ENCODE measurements around the gene KLRD1. TPM values are rescaled to one million over a fixed set of nuclear protein-coding genes. Genes with fewer than 3 reads are reported as not detected.
"Not testable (repeated sequence)": the region's sequence is repeated elsewhere in the genome, so short reads cannot be mapped to it uniquely, and the experiment has no call there.

Gene KLRD1
- polyA plus RNA-seq, 1 of the 3 experiments (the other 2 are of a cell fraction): not detected

- TF ChIP-seq IRF3 (IDR thresholded peaks at IDR 0.05; ENCODE audit: low read depth, low read length) (no peak), ELF1 (IDR thresholded peaks at IDR 0.05) (no peak), SMC3 (IDR thresholded peaks at IDR 0.05; ENCODE audit: low read depth, low read length) (no peak)
Observed at GRCh38 chr12:10366875-10367274, 59.2 kb downstream of the KLRD1 start (continued).

- H3K27me3 ChIP-seq (ENCODE audit: insufficient read depth); POLR2A ChIA-PET: not testable (repeated sequence)
Observed at GRCh38 chr12:10367714-10368113, 60.0 kb downstream of the KLRD1 start.

GRCh38 chr12:10368206-10369171 lies 60.8 kb downstream of the KLRD1 start:
- no peak for DNase-seq
- no peak overlapping the region for H3K4me2 ChIP-seq
- ChIA-PET CTCF (no interaction called here), POLR2A (no interaction called here)
- no peak overlapping the region for H2AFZ ChIP-seq (ENCODE audit: low read depth)
- H3K9me3 ChIP-seq: no peaks in the 10 kb centered on the region
- H3K27me3 ChIP-seq (ENCODE audit: insufficient read depth): peaks cover 12% of the 10 kb centered on the region; the same call in 1 of the 2 replicates
- H3K36me3 ChIP-seq (replicated peaks in 1 of 2; ENCODE audit: control insufficient read depth in 1 of 2, insufficient read depth in 2 of 2, low read length in 1 of 2): no peaks in the 10 kb centered on the region
- H3K27ac ChIP-seq (ENCODE audit: low read depth in 2 of 2, low read length in 1 of 2): no peak overlapping the region
- H3F3A ChIP-seq (replicated peaks; ENCODE audit: insufficient read depth): no peaks in the 10 kb centered on the region
- H3K9ac ChIP-seq: no peak overlapping the region
- no peaks in the 10 kb centered on the region for H4K20me1 ChIP-seq (ENCODE audit: insufficient read depth)
- no peak overlapping the region for H3K4me3 ChIP-seq (ENCODE audit: low read depth in 2 of 2, low read length in 1 of 2)
- no peaks in the 10 kb centered on the region for H3K9me2 ChIP-seq
- 63% methylated on average over 10 of the region's 10 CpGs for WGBS (ENCODE audit: low lambda C conversion rate)
- no peak for TF ChIP-seq RFX5 (IDR thresholded peaks at IDR 0.05; ENCODE audit: low read length)
- no peak for TF ChIP-seq POLR2AphosphoS5 (IDR thresholded peaks at IDR 0.05; ENCODE audit: low read depth, low read length)
- no peaks in the 10 kb centered on the region for H3K79me2 ChIP-seq (ENCODE audit: insufficient read depth)
- H3K4me1 ChIP-seq (ENCODE audit: control insufficient read depth in 1 of 2, insufficient read depth in 2 of 2, low read depth in 1 of 2, low read length in 1 of 2): peaks cover 0 to 9% of the 10 kb centered on the region in 2 experiments; a peak in 1 of 4 replicates

More at GRCh38 chr12:10367714-10368113, 60.0 kb downstream of the KLRD1 start:
- CTCF ChIA-PET; H3K4me1 ChIP-seq (ENCODE audit: control insufficient read depth in 1 of 2, insufficient read depth in 2 of 2, low read depth in 1 of 2, low read length in 1 of 2); H3K4me2 ChIP-seq; H2AFZ ChIP-seq (ENCODE audit: low read depth); H3K36me3 ChIP-seq (replicated peaks in 1 of 2; ENCODE audit: control insufficient read depth in 1 of 2, insufficient read depth in 2 of 2, low read length in 1 of 2); H4K20me1 ChIP-seq (ENCODE audit: insufficient read depth); H3K9ac ChIP-seq; H3K4me3 ChIP-seq (ENCODE audit: low read depth in 2 of 2, low read length in 1 of 2); H3F3A ChIP-seq (replicated peaks; ENCODE audit: insufficient read depth); H3K9me2 ChIP-seq; H3K27ac ChIP-seq (ENCODE audit: low read depth in 2 of 2, low read length in 1 of 2); DNase-seq; H3K9me3 ChIP-seq; H3K79me2 ChIP-seq (ENCODE audit: insufficient read depth): not testable (repeated sequence)
- WGBS (ENCODE audit: low lambda C conversion rate): 41% methylated on average over 4 of the region's 4 CpGs
